Large intestine (tissue), 12 donors: ENCODE measurements around the gene MNS1. TPM values are rescaled to one million over a fixed set of nuclear protein-coding genes. Genes with fewer than 3 reads are reported as not detected.
"Not testable (repeated sequence)": the region's sequence is repeated elsewhere in the genome, so short reads cannot be mapped to it uniquely, and the experiment has no call there.

ENCODE experiments used
- DNase-seq, 2 donors: peaks; one replicate each; pipeline versions ENCODE4 v3.0.0 to v3.0.0-alpha.2; 2013
- H3K27ac ChIP-seq: one replicate; pipeline ENCODE4 v1.5.1; 2013; ENCODE audit warnings: low read length
- H3K27me3 ChIP-seq: 2 replicates; pipeline ENCODE4 v1.6.1; 2013; ENCODE audit warnings: low read length; ENCODE audit not compliant: control insufficient read depth, insufficient read depth
- H3K36me3 ChIP-seq: 2 replicates; pipeline ENCODE4 v1.6.1; 2013; ENCODE audit warnings: low read length; ENCODE audit not compliant: control insufficient read depth, insufficient read depth
- H3K4me1 ChIP-seq: one replicate; pipeline ENCODE4 v1.6.1; 2013; ENCODE audit warnings: low read length; ENCODE audit not compliant: control insufficient read depth, insufficient read depth
- H3K4me3 ChIP-seq: one replicate; pipeline ENCODE4 v1.5.1; 2013; ENCODE audit warnings: low read length
- H3K9me3 ChIP-seq: one replicate; pipeline ENCODE4 v1.6.1; 2013; ENCODE audit warnings: mild to moderate bottlenecking, low read depth, low read length, moderate library complexity; ENCODE audit not compliant: control insufficient read depth
- WGBS: methylation state at CpG from one replicate; pipeline ENCODE4 v1.1.5; 2013; ENCODE audit warnings: low lambda C conversion rate; ENCODE audit not compliant: insufficient coverage; 5-methylcytosine and 5-hydroxymethylcytosine counted together
- long read RNA-seq, 11 donors: transcript quantifications; one replicate each; lab custom pipeline, GENCODE V29; 2026
- polyA plus RNA-seq: library from polyadenylated mRNA; unstranded; fragments of 120-200 nt; gene quantifications from one replicate; pipeline ENCODE4 v1.2.1, GENCODE V29; 2013

MNS1 gene, protein sequence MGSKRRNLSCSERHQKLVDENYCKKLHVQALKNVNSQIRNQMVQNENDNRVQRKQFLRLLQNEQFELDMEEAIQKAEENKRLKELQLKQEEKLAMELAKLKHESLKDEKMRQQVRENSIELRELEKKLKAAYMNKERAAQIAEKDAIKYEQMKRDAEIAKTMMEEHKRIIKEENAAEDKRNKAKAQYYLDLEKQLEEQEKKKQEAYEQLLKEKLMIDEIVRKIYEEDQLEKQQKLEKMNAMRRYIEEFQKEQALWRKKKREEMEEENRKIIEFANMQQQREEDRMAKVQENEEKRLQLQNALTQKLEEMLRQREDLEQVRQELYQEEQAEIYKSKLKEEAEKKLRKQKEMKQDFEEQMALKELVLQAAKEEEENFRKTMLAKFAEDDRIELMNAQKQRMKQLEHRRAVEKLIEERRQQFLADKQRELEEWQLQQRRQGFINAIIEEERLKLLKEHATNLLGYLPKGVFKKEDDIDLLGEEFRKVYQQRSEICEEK
- polyA plus RNA-seq, result 5.0 TPM
- long read RNA-seq, donor 1, result 0 reads
- long read RNA-seq, donor 2, partial matches to known transcripts, result 0 of 3 reads
- long read RNA-seq, donor 2, other reads (novel, unspliced or antisense), result 0 of 3 reads
- long read RNA-seq, donor 3, result 0 reads
- long read RNA-seq, donor 4, result 0 reads
- long read RNA-seq, donor 5, partial matches to known transcripts, result 0 of 2 reads
- long read RNA-seq, donor 5, other reads (novel, unspliced or antisense), result 0 of 2 reads
- long read RNA-seq, donor 6, partial matches to known transcripts, result 0 of 1 reads
- long read RNA-seq, donor 6, other reads (novel, unspliced or antisense), result 0 of 1 reads
- long read RNA-seq, donor 7, partial matches to known transcripts, result 6 of 6 reads
- long read RNA-seq, donor 7, other reads (novel, unspliced or antisense), result 0 of 6 reads
- long read RNA-seq, donor 8, partial matches to known transcripts, result 5 of 5 reads
- long read RNA-seq, donor 8, other reads (novel, unspliced or antisense), result 0 of 5 reads
- long read RNA-seq, donor 9, partial matches to known transcripts, result 0 of 1 reads
- long read RNA-seq, donor 9, other reads (novel, unspliced or antisense), result 0 of 1 reads
- long read RNA-seq, donor 10, partial matches to known transcripts, result 0 of 3 reads
- long read RNA-seq, donor 10, other reads (novel, unspliced or antisense), result 0 of 3 reads
- long read RNA-seq, donor 11, result 0 reads

DNA sequence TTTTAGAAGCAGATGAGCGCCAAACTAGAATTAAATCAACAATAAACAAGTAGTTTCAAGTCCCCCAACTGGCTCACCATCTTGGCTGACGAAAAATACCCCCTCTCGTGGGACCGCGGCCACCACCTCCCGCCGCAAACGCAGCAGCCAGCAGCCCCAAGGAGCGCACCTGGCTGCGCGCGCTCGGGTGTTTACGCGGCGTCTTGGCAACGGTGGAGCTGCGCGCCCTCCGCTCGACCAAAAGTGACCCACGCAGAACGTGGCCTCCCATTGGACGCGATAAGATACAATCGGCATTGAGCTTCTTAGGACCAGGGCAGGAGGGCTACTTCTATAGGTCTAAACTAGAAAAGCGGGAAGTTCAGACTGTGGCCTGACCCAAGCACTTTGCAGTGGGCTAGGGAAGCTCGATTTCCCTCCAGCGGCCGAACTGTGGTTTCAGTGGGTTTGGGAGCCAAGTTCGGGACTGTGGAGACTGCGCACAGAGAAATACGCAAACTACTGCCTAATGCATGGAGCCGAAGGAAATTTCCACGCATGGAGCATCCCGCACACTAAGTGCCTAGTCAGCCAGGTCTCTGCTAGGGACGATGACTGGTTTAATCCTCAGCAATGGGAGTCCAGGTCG is at the start of gene MNS1:
MNS1 (minus strand) TSS at position 245 of the 628 bp plus-strand sequence; CDS start at position 80, 165 bp downstream.
- DNase-seq, result peak; percentile 97 to 98
- Histone ChIP-seq H3K4me1 (peaks cover 5% of the 10 kb centered on the region), H3K4me3 (peak within 1 kb of the TSS; percentile 66), H3K27ac (no peak within 1 kb of the TSS), H3K36me3 (no peaks in the 10 kb centered on the region), H3K9me3 (no peaks in the 10 kb centered on the region), H3K27me3 (no peaks in the 10 kb centered on the region)
- WGBS, result no CpG with 5 or more reads among the region's 38 CpGs

- Histone ChIP-seq H3K36me3 (no peaks in the 10 kb centered on the region), H3K27ac (no peak overlapping the region), H3K27me3 (no peaks in the 10 kb centered on the region), H3K4me3 (no peak overlapping the region), H3K4me1 (no peaks in the 10 kb centered on the region), H3K9me3 (no peaks in the 10 kb centered on the region)
- WGBS, result 100% methylated on average over 2 of the region's 7 CpGs
- DNase-seq, result peak; percentile 44 to 53
These were observed 31.7 kb upstream of the MNS1 start for GRCh38 chr15:56496635-56497034.

- Histone ChIP-seq H3K27ac (no peak overlapping the region), H3K36me3 (no peaks in the 10 kb centered on the region), H3K4me3 (no peak overlapping the region), H3K9me3 (no peaks in the 10 kb centered on the region), H3K4me1 (no peaks in the 10 kb centered on the region), H3K27me3 (no peaks in the 10 kb centered on the region)
- no CpG with 5 or more reads among the region's 3 CpGs for WGBS
- DNase-seq, result no peak
These were observed 30.6 kb upstream of the MNS1 start for GRCh38 chr15:56495533-56495932.

DNA sequence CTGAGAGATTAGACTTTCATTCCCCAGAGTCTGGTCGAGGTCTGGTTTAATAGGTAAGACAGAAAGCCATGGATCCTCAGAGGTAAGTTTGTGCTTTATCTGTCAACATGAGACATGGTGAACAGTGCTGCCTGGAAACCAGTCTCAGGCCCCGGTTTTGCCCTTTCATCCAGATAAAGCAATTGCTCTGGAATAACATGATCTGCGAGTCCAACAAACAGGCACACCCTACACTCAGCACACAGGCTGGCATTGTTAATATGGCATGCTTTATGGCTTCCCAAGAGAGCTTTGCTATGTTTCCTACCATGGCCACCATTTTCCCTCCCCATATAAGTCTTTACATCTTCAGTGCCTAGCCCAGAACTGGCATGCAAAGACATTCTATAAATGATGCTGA is 30.1 kb upstream of the MNS1 start:
- DNase-seq, result peak; percentile 23 to 59
- H3K4me3 ChIP-seq, result no peak overlapping the region
- no CpG with 5 or more reads among the region's 3 CpGs for WGBS
- no peaks in the 10 kb centered on the region for H3K27me3 ChIP-seq
- H3K27ac ChIP-seq, result no peak overlapping the region
- H3K36me3 ChIP-seq, result no peaks in the 10 kb centered on the region
- no peaks in the 10 kb centered on the region for H3K9me3 ChIP-seq
- no peaks in the 10 kb centered on the region for H3K4me1 ChIP-seq

- no peaks in the 10 kb centered on the region for H3K4me1 ChIP-seq
- H3K9me3 ChIP-seq, result no peaks in the 10 kb centered on the region
- no CpG with 5 or more reads among the region's 4 CpGs for WGBS
- no peaks in the 10 kb centered on the region for H3K27me3 ChIP-seq
- no peak overlapping the region for H3K4me3 ChIP-seq
- H3K27ac ChIP-seq, result no peak overlapping the region
- H3K36me3 ChIP-seq, result no peaks in the 10 kb centered on the region
- DNase-seq, result no peak
These were observed 28.0 kb upstream of the MNS1 start for GRCh38 chr15:56492791-56493555.

GRCh38 chr15:56492236-56492635 is 27.3 kb upstream of the MNS1 start:
- Histone ChIP-seq H3K4me3 (no peak overlapping the region), H3K36me3 (no peaks in the 10 kb centered on the region), H3K27ac (no peak overlapping the region), H3K4me1 (no peaks in the 10 kb centered on the region), H3K27me3 (no peaks in the 10 kb centered on the region), H3K9me3 (no peaks in the 10 kb centered on the region)
- no CpG with 5 or more reads among the region's 3 CpGs for WGBS
- no peak for DNase-seq

DNA sequence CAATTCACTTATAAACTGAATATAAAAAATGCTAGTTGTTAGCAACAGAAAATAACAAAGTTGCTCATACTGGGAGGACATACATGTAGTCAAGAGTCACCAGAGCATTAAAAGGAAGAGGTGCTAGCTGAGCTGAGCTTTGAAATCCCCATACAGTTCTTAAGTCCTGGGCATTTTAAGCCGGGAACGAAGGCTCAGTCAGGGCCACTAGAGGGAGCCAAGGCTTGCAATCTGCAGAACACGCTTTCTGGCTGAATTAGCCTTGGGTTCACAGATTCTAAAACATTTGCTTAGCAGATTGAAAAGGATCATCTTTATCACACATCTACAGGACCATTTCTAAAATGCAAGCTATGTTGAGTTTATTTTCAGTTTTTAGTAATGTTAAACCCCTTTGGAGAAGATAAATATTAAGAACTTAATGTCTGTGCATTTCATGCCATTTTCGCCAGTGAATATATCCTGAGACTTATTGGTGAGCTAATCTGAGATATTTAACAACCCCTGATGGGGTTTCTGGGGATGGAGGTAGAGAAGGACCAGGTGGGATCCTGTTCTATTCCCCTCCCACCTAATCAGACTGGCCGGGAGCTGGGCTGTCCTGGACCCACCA is 26.3 kb upstream of the MNS1 start:
- DNase-seq, result peak; percentile 62 to 63
- H3K27ac ChIP-seq, result no peak overlapping the region
- no peaks in the 10 kb centered on the region for H3K4me1 ChIP-seq
- no peaks in the 10 kb centered on the region for H3K36me3 ChIP-seq
- no peaks in the 10 kb centered on the region for H3K27me3 ChIP-seq
- no peaks in the 10 kb centered on the region for H3K9me3 ChIP-seq
- WGBS, result no CpG with 5 or more reads among the region's 5 CpGs
- no peak overlapping the region for H3K4me3 ChIP-seq

GRCh38 chr15:56490461-56490860 is 25.5 kb upstream of the MNS1 start:
- DNase-seq, result peak; percentile 15 to 45
- H3K4me1 ChIP-seq, result no peaks in the 10 kb centered on the region
- H3K9me3 ChIP-seq, result no peaks in the 10 kb centered on the region
- 80% methylated on average over 1 of the region's 1 CpG for WGBS
- no peak overlapping the region for H3K27ac ChIP-seq
- no peak overlapping the region for H3K4me3 ChIP-seq
- no peaks in the 10 kb centered on the region for H3K36me3 ChIP-seq
- no peaks in the 10 kb centered on the region for H3K27me3 ChIP-seq

DNA sequence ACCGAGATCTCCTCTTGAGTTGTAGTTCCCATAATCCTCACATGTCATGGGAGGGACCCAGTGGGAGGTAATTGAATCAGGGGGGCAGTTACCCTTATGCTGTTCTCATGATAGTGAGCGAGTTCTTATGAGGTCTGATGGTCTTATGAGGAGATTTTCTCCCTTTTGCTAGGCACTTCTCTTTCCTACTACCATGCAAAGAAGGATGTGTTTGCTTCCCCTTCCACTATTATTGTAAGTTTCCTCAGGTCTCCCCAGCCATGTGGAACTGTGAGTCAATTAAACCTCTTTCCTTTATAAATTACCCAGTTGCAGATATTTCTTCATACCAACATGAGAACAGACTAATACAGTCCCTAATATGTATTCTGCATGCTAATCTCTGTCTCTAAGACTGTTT is 21.3 kb upstream of the MNS1 start:
- not testable (repeated sequence) for H3K9me3 ChIP-seq, H3K27me3 ChIP-seq, H3K27ac ChIP-seq, H3K36me3 ChIP-seq, H3K4me1 ChIP-seq, DNase-seq, H3K4me3 ChIP-seq
- no CpG with 5 or more reads among the region's 2 CpGs for WGBS
